H1 (cell line): ENCODE data around the gene LMTK3. TPM values are rescaled to one million over a fixed set of nuclear protein-coding genes. Genes with fewer than 3 reads are reported as not detected.

Experiments used
- CTCF ChIA-PET: fragments of 300-600 bp; sonication (Branson Sonifier 250); formaldehyde crosslinking; loops from one replicate; lab custom pipeline; 2021; ENCODE audit not compliant: partially characterized antibody; lab: Charles Lee
- POLR2A ChIA-PET: fragments of 300-600 bp; sonication (Branson Sonifier 250); formaldehyde crosslinking; loops from one replicate; lab custom pipeline; 2021; ENCODE audit warnings: inconsistent platforms; ENCODE audit not compliant: partially characterized antibody; lab: Charles Lee
- DNase-seq, 2 experiments: peaks; one replicate each; pipeline versions ENCODE4 v3.0.0 to v3.0.0-alpha.2; 2010 to 2022; ENCODE audit warnings: low spot score in 2 of 2, low read depth in 1 of 2, mixed read lengths in 1 of 2
- FAIRE-seq: peaks from 2 replicates; lab custom pipeline; 2011; peaks lifted over from hg19 to GRCh38; lab: Jason Lieb, UNC
- H2AFZ ChIP-seq: 2 replicates; pipeline ENCODE4 v1.8.1; 2012; ENCODE audit warnings: low read length, inconsistent platforms
- H2AK5ac ChIP-seq: 2 replicates; pipeline ENCODE4 v1.6.1; 2013; ENCODE audit warnings: low read depth, low read length
- H2BK120ac ChIP-seq: replicated peaks from 2 replicates; pipeline ENCODE3; 2013; ENCODE audit warnings: low read depth, low read length, inconsistent platforms
- H2BK12ac ChIP-seq: 2 replicates; pipeline ENCODE4 v1.6.1; 2013; ENCODE audit warnings: low read depth, low read length
- H2BK15ac ChIP-seq: 2 replicates; pipeline ENCODE4 v1.6.1; 2013; ENCODE audit warnings: low read length
- H2BK20ac ChIP-seq: 2 replicates; pipeline ENCODE4 v1.6.1; 2013; ENCODE audit warnings: low read length
- H2BK5ac ChIP-seq: 2 replicates; pipeline ENCODE4 v1.6.1; 2013; ENCODE audit warnings: low read depth, low read length
- H3K14ac ChIP-seq: 2 replicates; pipeline ENCODE4 v1.6.1; 2013; ENCODE audit warnings: inconsistent platforms; ENCODE audit not compliant: insufficient read length
- H3K18ac ChIP-seq: 2 replicates; pipeline ENCODE4 v1.6.1; 2013; ENCODE audit warnings: low read length; ENCODE audit errors: extremely low read depth
- H3K23ac ChIP-seq: 2 replicates; pipeline ENCODE4 v1.6.1; 2013; ENCODE audit warnings: inconsistent platforms; ENCODE audit not compliant: insufficient read length
- H3K23me2 ChIP-seq: 2 replicates; pipeline ENCODE4 v1.6.1; 2013; ENCODE audit warnings: low read depth, low read length
- H3K27ac ChIP-seq: 2 replicates; pipeline ENCODE4 v1.6.1; 2011; ENCODE audit warnings: low read depth, low read length, inconsistent platforms
- H3K27me3 ChIP-seq, 4 experiments: replicated peaks in 1 of 4; 1 replicate in 1 of 4; 2 replicates in 3 of 4; pipeline versions ENCODE4 v1.6.1 to v1.8.1; 2011 to 2013; ENCODE audit warnings: low read length in 3 of 4, mild to moderate bottlenecking in 3 of 4, inconsistent platforms in 2 of 4, mixed read lengths in 2 of 4, moderate library complexity in 1 of 4; ENCODE audit not compliant: control insufficient read depth in 3 of 4, insufficient read depth in 3 of 4; ENCODE audit errors: extremely low read depth in 1 of 4
- H3K36me3 ChIP-seq, 4 experiments: 2 replicates each; pipeline versions ENCODE4 v1.6.1 to v1.8.1; 2011 to 2013; ENCODE audit warnings: mild to moderate bottlenecking in 4 of 4, low read length in 3 of 4, moderate library complexity in 2 of 4, control low read depth in 1 of 4, inconsistent platforms in 1 of 4; ENCODE audit not compliant: insufficient read depth in 4 of 4, control insufficient read depth in 2 of 4
- H3K4ac ChIP-seq: replicated peaks from 2 replicates; pipeline ENCODE3; 2013; ENCODE audit warnings: low read length, low read depth, mixed read lengths, inconsistent platforms; ENCODE audit not compliant: insufficient read length
- H3K4me1 ChIP-seq, 4 experiments: replicated peaks in 1 of 4; 1 replicate in 1 of 4; 2 replicates in 3 of 4; pipeline versions ENCODE4 v1.6.1 to v1.8.1; 2011 to 2013; ENCODE audit warnings: low read length in 3 of 4, inconsistent platforms in 2 of 4, mixed read lengths in 1 of 4; ENCODE audit not compliant: insufficient read depth in 4 of 4, control insufficient read depth in 3 of 4
- H3K4me2 ChIP-seq, 2 experiments: 2 replicates each; pipeline versions ENCODE4 v1.6.1 to v1.8.1; 2011 to 2013; ENCODE audit warnings: low read depth in 2 of 2, low read length in 2 of 2, control low read depth in 1 of 2, inconsistent platforms in 1 of 2, mild to moderate bottlenecking in 1 of 2; ENCODE audit not compliant: insufficient read depth in 1 of 2
- H3K4me3 ChIP-seq, 4 experiments: fragments of 200-600, 300-600 bp in 1 of 4; sonication (generic), shearing (Covaris generic), sonication (Bioruptor Twin) in 1 of 4; 2 replicates each; pipeline versions ENCODE4 v1.5.1 to v1.8.1; 2011 to 2016; ENCODE audit warnings: low read length in 4 of 4, low read depth in 3 of 4, control low read depth in 2 of 4, inconsistent platforms in 2 of 4, mild to moderate bottlenecking in 2 of 4, mixed read lengths in 1 of 4, moderate library complexity in 1 of 4; ENCODE audit not compliant: insufficient read depth in 2 of 4; ENCODE audit errors: extremely low read depth in 1 of 4
- H3K56ac ChIP-seq: replicated peaks from 2 replicates; pipeline ENCODE3; 2013; ENCODE audit warnings: low read depth, mild to moderate bottlenecking, mixed read lengths, low read length, inconsistent platforms; ENCODE audit not compliant: insufficient read length
- H3K79me1 ChIP-seq: 2 replicates; pipeline ENCODE4 v1.6.1; 2013; ENCODE audit warnings: low read depth, low read length, control low read depth
- H3K79me2 ChIP-seq, 2 experiments: 2 replicates each; pipeline versions ENCODE4 v1.6.1 to v1.8.1; 2012 to 2013; ENCODE audit warnings: low read length in 2 of 2, mild to moderate bottlenecking in 2 of 2, inconsistent platforms in 1 of 2; ENCODE audit not compliant: insufficient read depth in 2 of 2, control insufficient read depth in 1 of 2
- H3K9ac ChIP-seq, 4 experiments: replicated peaks in 1 of 4; 1 replicate in 1 of 4; 2 replicates in 3 of 4; pipeline versions ENCODE4 v1.6.1 to v1.8.1; 2011 to 2013; ENCODE audit warnings: low read depth in 3 of 4, low read length in 3 of 4, control low read depth in 2 of 4, mild to moderate bottlenecking in 2 of 4, moderate library complexity in 2 of 4, inconsistent platforms in 1 of 4; ENCODE audit errors: extremely low read depth in 1 of 4
- H3K9me3 ChIP-seq, 2 experiments: 2 replicates each; pipeline versions ENCODE4 v1.6.1 to v1.8.1; 2012 to 2013; ENCODE audit warnings: mild to moderate bottlenecking in 2 of 2, moderate library complexity in 2 of 2, control low read depth in 1 of 2, inconsistent platforms in 1 of 2, low read depth in 1 of 2, low read length in 1 of 2, mixed read lengths in 1 of 2; ENCODE audit not compliant: insufficient read depth in 2 of 2
- H4K20me1 ChIP-seq, 2 experiments: replicated peaks in 1 of 2; 2 replicates each; pipeline versions ENCODE3 to v1.8.1; 2011 to 2013; ENCODE audit warnings: inconsistent platforms in 2 of 2, low read length in 2 of 2, mild to moderate bottlenecking in 1 of 2; ENCODE audit not compliant: insufficient read depth in 2 of 2, control insufficient read depth in 1 of 2
- H4K5ac ChIP-seq: 2 replicates; pipeline ENCODE4 v1.6.1; 2013; ENCODE audit warnings: low read length, low read depth, mixed read lengths, inconsistent platforms; ENCODE audit not compliant: insufficient read length
- H4K8ac ChIP-seq: 2 replicates; pipeline ENCODE4 v1.8.0; 2013; ENCODE audit warnings: mild to moderate bottlenecking, moderate library complexity, low read length, inconsistent platforms; ENCODE audit not compliant: insufficient read depth; ENCODE audit errors: extremely low read depth
- H4K91ac ChIP-seq: replicated peaks from 2 replicates; pipeline ENCODE3; 2013; ENCODE audit warnings: low read length, mixed read lengths, inconsistent platforms; ENCODE audit not compliant: insufficient read length
- ASH2L ChIP-seq: fragments of 200-600, 300-600 bp; sonication (generic); IDR thresholded peaks from one replicate; pipeline ENCODE4 v1.7.1; 2017; ENCODE audit warnings: low read length
- CHD2 ChIP-seq: IDR thresholded peaks from 2 replicates; pipeline ENCODE4 v1.6.1; 2012; ENCODE audit warnings: low read length, improper control_type of control experiment
- EGR1 ChIP-seq: IDR thresholded peaks from 2 replicates; pipeline ENCODE4 v1.6.1; 2011; ENCODE audit warnings: low read depth, low read length, borderline replicate concordance
- EP300 ChIP-seq, 2 experiments: IDR thresholded peaks; 1 replicate in 1 of 2; 2 replicates in 1 of 2; pipeline ENCODE4 v1.6.1; 2011 to 2012; ENCODE audit warnings: low read depth in 2 of 2, low read length in 2 of 2, mild to moderate bottlenecking in 2 of 2, borderline replicate concordance in 1 of 2, inconsistent platforms in 1 of 2, moderate library complexity in 1 of 2
- KDM5A ChIP-seq: fragments of 200-600 bp; IDR thresholded peaks from 2 replicates; pipeline ENCODE4 v1.7.1; 2012; ENCODE audit warnings: mild to moderate bottlenecking, low read length, inconsistent platforms, mixed read lengths
- POU5F1 ChIP-seq: IDR thresholded peaks from 2 replicates; pipeline ENCODE4 v1.6.1; 2011; ENCODE audit warnings: low read depth, mild to moderate bottlenecking, low read length, moderate library complexity
- SIN3A ChIP-seq, 2 experiments: IDR thresholded peaks in 1 of 2; conservative IDR thresholded peaks in 1 of 2; 2 replicates each; pipeline ENCODE4 v1.6.1; 2011 to 2012; ENCODE audit warnings: low read length in 2 of 2, improper control_type of control experiment in 1 of 2, low read depth in 1 of 2, mild to moderate bottlenecking in 1 of 2
- WGBS, 2 experiments: shearing (Covaris generic) in 1 of 2; methylation state at CpG; one replicate each; pipeline versions ENCODE4 v1.1.6 to v1.1.7; 2013 to 2015; ENCODE audit warnings: low lambda C conversion rate in 2 of 2, mixed read lengths in 2 of 2, inconsistent platforms in 1 of 2, low coverage in 1 of 2, missing lambda C conversion rate in 1 of 2; ENCODE audit not compliant: insufficient replicate concordance in 2 of 2, insufficient coverage in 1 of 2, insufficient read length in 1 of 2; ENCODE audit errors: extremely low coverage in 1 of 2, missing lambda C conversion rate in 1 of 2; 5-methylcytosine and 5-hydroxymethylcytosine counted together
- polyA plus RNA-seq, 7 experiments: library from polyadenylated mRNA; depleted of rRNA in 3 of 7; stranded (reverse) in 5 of 7; unstranded in 2 of 7; fragments of >200 nt in 5 of 7; fragments of 200-250 nt in 2 of 7; gene quantifications; 1 replicate in 5 of 7; 2 replicates in 1 of 7; 4 replicates in 1 of 7; pipeline versions ENCODE4 v1.2.1 to v1.2.3, GENCODE V29; 2011 to 2013; ENCODE audit warnings: missing spikeins in 2 of 7, mixed read lengths in 2 of 7
- total RNA-seq: library from RNA; stranded (reverse); fragmentation: NEBNext Ultra II Directional; extraction: Animal tissue kit (Norgen Biotek cat#: 25700); gene quantifications from 2 replicates; pipeline ENCODE4 v1.2.1, GENCODE V29; 2021

Gene LMTK3
- total and polyA plus RNA-seq, 2 of the 8 experiments (the other 6 are each of a cell fraction or from before 2014, with no cell fraction given): 2.7 to 12.4 TPM

DNA sequence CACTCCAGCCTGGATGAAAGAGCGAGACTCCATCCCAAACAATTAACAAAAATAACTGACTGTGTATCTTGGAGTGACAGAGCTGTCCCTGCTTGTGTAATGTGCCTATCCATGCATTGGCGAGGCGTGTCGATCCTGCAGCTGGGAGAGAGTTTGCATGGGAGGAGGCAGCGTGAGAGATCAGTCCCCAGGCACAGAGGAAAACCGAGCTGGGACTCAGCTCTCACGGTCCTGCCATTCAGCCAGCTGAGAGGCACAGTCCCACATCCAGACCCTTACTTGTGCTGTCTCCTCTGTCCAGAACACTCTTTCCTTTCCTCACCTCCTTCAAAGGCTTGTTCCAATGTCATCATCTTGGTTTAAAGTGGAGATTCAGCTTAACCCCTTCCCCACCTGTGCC, 28.5 kb upstream of the LMTK3 start:
- WGBS, 2 experiments: 86% methylated on average over 7 of the region's 7 CpGs; no CpG with 5 or more reads in 1 of the 2 experiments
- no peaks in the 10 kb centered on the region for H3K79me2 ChIP-seq

More for the DNA sequence above, 28.5 kb upstream of the LMTK3 start:
- FAIRE-seq: no peak
- no peaks in the 10 kb centered on the region for H3K79me1 ChIP-seq
- ChIA-PET CTCF (interaction anchor here (0.9 to 1.7 kb wide), 7 partner anchors 14 to 44 kb away, joined by 3 to 10 read pairs (median 4); no protein-coding TSS in a partner anchor), POLR2A (interaction anchor here (0.9 to 1.7 kb wide), 3 partner anchors 12 to 77 kb away, joined by 3 to 4 read pairs (median 4); partner anchors contain the start of gene SULT2B1)
- DNase-seq: no peak
- H2AK5ac ChIP-seq: no peak overlapping the region
- H2BK5ac ChIP-seq: peak overlapping the region; percentile 30; the same call in 1 of the 2 replicates
- no peak for TF ChIP-seq CHD2
- TF ChIP-seq EGR1: no peak
- no peak for TF ChIP-seq SIN3A (conservative IDR thresholded peaks at IDR 0.05 in 1 of 2, IDR thresholded peaks at IDR 0.05 in 1 of 2; ENCODE audit: low read depth in 1 of 2, low read length in 2 of 2)
- TF ChIP-seq EP300 (IDR thresholded peaks at IDR 0.05; ENCODE audit: borderline replicate concordance in 1 of 2, low read depth in 2 of 2, low read length in 2 of 2): no peak
- TF ChIP-seq ASH2L: no peak
- no peak for TF ChIP-seq KDM5A
- TF ChIP-seq POU5F1: no peak
- H3K23ac ChIP-seq: no peak overlapping the region
- 0 out of 2 replicates have a peak overlapping the region, but pooled peaks have one; percentile 80 for H2BK20ac ChIP-seq
- no peaks in the 10 kb centered on the region for H3K23me2 ChIP-seq
- no peak overlapping the region for H3K4me3 ChIP-seq
- H3K4me2 ChIP-seq: no peak overlapping the region
- no peak overlapping the region for H3K27ac ChIP-seq
- 0 out of 2 replicates have a peak overlapping the region, but pooled peaks have one; percentile 68 for H2BK12ac ChIP-seq
- H3K56ac ChIP-seq: no peak overlapping the region
- H3K36me3 ChIP-seq: no peaks in the 10 kb centered on the region
- no peak overlapping the region for H4K91ac ChIP-seq
- no peak overlapping the region for H3K4ac ChIP-seq
- no peak overlapping the region for H4K5ac ChIP-seq
- H3K18ac ChIP-seq: no peak overlapping the region; the same call in 1 of the 2 replicates
- no peak overlapping the region for H2BK15ac ChIP-seq
- peaks cover 0 to 12% (median 7%) of the 10 kb centered on the region in 4 experiments; a peak in 6 of 7 replicates for H3K4me1 ChIP-seq
- no peak overlapping the region for H2BK120ac ChIP-seq
- no peaks in the 10 kb centered on the region for H3K27me3 ChIP-seq
- H2AFZ ChIP-seq: no peak overlapping the region
- H3K14ac ChIP-seq: no peak overlapping the region
- no peaks in the 10 kb centered on the region for H3K9me3 ChIP-seq
- H3K9ac ChIP-seq: no peak overlapping the region
- no peak overlapping the region for H4K8ac ChIP-seq
- no peaks in the 10 kb centered on the region for H4K20me1 ChIP-seq
